Epithelial cell of proximal tubule (primary cell): Measurements from ENCODE around the gene SUSD2. TPM values are rescaled to one million over a fixed set of nuclear protein-coding genes. Genes with fewer than 3 reads are reported as not detected.

ENCODE experiments used
- DNase-seq: peaks from one replicate; pipeline ENCODE4 v3.0.0-alpha.2; 2011; ENCODE audit warnings: low read depth
- H3K4me3 ChIP-seq: 2 replicates; pipeline ENCODE4 v1.5.1; 2011; ENCODE audit warnings: low read depth, mild to moderate bottlenecking, low read length
- CTCF ChIP-seq: conservative IDR thresholded peaks from 2 replicates; pipeline ENCODE4 v1.5.1; 2012; ENCODE audit warnings: low read depth, mild to moderate bottlenecking, low read length
- total RNA-seq: library from RNA; depleted of rRNA; stranded (reverse); fragments of >200 nt; gene quantifications from 2 replicates; pipeline ENCODE4 v1.2.3, GENCODE V29; 2015

Gene SUSD2
- total RNA-seq, 1 donor from 2014 or later, result 0.06 TPM

- no peak for DNase-seq
- no peak overlapping the region for H3K4me3 ChIP-seq
- no peak for TF ChIP-seq CTCF
Measured at GRCh38 chr22:24153959-24154358, 27.3 kb upstream of the SUSD2 start.

- TF ChIP-seq CTCF, result no peak
- no peak for DNase-seq
Measured at GRCh38 chr22:24154826-24155225, 26.5 kb upstream of the SUSD2 start.

GRCh38 chr22:24155627-24156140, 25.6 kb upstream of the SUSD2 start:
- H3K4me3 ChIP-seq, result peak overlapping the region; percentile 62
- no peak for DNase-seq

More at GRCh38 chr22:24154826-24155225, 26.5 kb upstream of the SUSD2 start:
- no peak overlapping the region for H3K4me3 ChIP-seq

GRCh38 chr22:24156141-24156912, 25.0 kb upstream of the SUSD2 start:
- H3K4me3 ChIP-seq, result peak overlapping the region; percentile 62
- no peak for TF ChIP-seq CTCF
- DNase-seq, result no peak

More at GRCh38 chr22:24155627-24156140, 25.6 kb upstream of the SUSD2 start:
- TF ChIP-seq CTCF, result peak; percentile 53

GRCh38 chr22:24156913-24157821, 24.1 kb upstream of the SUSD2 start:
- H3K4me3 ChIP-seq, result peak overlapping the region; percentile 62
- TF ChIP-seq CTCF, result peak; percentile 79
- DNase-seq, result no peak

GRCh38 chr22:24157822-24158135, 23.5 kb upstream of the SUSD2 start:
- DNase-seq, result no peak
- no peak for TF ChIP-seq CTCF
- no peak overlapping the region for H3K4me3 ChIP-seq
